ENCODE data around the gene TBC1D1. TPM values are rescaled to one million over a fixed set of nuclear protein-coding genes. Genes with fewer than 3 reads are reported as not detected.

The TBC1D1 gene
- polyA plus RNA-seq, 1 donor (not counting 4 experiments of a cell fraction or from before 2014, with no cell fraction given) = 32.5 TPM

DNA sequence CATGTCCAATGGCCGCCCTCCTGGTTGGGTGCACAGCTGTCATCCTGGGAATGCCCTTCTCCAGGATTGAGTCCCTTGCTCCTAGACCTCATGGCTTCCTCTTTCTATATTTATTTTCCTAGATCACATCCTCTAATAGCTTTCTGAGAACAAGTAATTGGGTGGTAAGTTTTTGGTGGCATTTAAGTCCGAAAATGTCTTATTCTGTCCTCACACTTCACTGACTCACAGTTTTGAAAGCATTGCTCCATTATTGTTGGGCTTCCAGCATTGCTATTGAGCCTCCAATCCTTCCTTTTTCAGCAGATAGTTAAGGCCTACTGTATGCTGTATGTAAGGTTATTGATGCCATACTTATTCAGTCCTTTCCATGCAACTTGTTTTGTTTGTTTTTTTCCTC lies 38.5 kb upstream of the TBC1D1 start:
- Histone ChIP-seq H3K9ac (ENCODE audit: control insufficient read depth, extremely low read depth, insufficient read depth, low read length) (no peak overlapping the region), H3K79me2 (ENCODE audit: control insufficient read depth, insufficient read depth, low read length) (no peaks in the 10 kb centered on the region), H2AFZ (ENCODE audit: control insufficient read depth, low read length) (no peak overlapping the region), H3K4me2 (ENCODE audit: control insufficient read depth, extremely low read depth, insufficient read depth, low read depth, low read length) (no peak overlapping the region), H3K4me1 (ENCODE audit: control insufficient read depth, extremely low read depth, insufficient read depth, low read length) (no peaks in the 10 kb centered on the region), H3K9me3 (ENCODE audit: control insufficient read depth, low read depth, low read length) (no peaks in the 10 kb centered on the region), H3K4me3 (ENCODE audit: control insufficient read depth in 2 of 3, extremely low read depth in 1 of 3, insufficient read depth in 2 of 3, low read depth in 1 of 3, low read length in 3 of 3) (no peak overlapping the region), H3K27ac (ENCODE audit: control insufficient read depth, insufficient read depth, low read length) (no peak overlapping the region), H3K9me1 (ENCODE audit: control insufficient read depth, extremely low read depth, insufficient read depth, low read length) (no peaks in the 10 kb centered on the region), H3K27me3 (ENCODE audit: control insufficient read depth, extremely low read depth, insufficient read depth, low read length) (no peaks in the 10 kb centered on the region), H3K36me3 (ENCODE audit: control insufficient read depth in 2 of 2, extremely low read depth in 1 of 2, insufficient read depth in 2 of 2, low read length in 2 of 2) (peaks cover 7 to 9% of the 10 kb centered on the region in 2 experiments), H4K20me1 (ENCODE audit: control insufficient read depth, extremely low read depth, insufficient read depth, low read length) (no peaks in the 10 kb centered on the region)
- no peak for TF ChIP-seq EZH2 (IDR thresholded peaks at IDR 0.05; ENCODE audit: low read length)
- TF ChIP-seq, protein P1, sequence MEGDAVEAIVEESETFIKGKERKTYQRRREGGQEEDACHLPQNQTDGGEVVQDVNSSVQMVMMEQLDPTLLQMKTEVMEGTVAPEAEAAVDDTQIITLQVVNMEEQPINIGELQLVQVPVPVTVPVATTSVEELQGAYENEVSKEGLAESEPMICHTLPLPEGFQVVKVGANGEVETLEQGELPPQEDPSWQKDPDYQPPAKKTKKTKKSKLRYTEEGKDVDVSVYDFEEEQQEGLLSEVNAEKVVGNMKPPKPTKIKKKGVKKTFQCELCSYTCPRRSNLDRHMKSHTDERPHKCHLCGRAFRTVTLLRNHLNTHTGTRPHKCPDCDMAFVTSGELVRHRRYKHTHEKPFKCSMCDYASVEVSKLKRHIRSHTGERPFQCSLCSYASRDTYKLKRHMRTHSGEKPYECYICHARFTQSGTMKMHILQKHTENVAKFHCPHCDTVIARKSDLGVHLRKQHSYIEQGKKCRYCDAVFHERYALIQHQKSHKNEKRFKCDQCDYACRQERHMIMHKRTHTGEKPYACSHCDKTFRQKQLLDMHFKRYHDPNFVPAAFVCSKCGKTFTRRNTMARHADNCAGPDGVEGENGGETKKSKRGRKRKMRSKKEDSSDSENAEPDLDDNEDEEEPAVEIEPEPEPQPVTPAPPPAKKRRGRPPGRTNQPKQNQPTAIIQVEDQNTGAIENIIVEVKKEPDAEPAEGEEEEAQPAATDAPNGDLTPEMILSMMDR (optimal IDR thresholded peaks at IDR 0.05 in 1 of 3, IDR thresholded peaks at IDR 0.05 in 1 of 3, conservative IDR thresholded peaks at IDR 0.05 in 1 of 3; ENCODE audit: extremely low read depth in 1 of 3, insufficient read depth in 2 of 3, low read length in 3 of 3) = no peak
- no peak for FAIRE-seq
- no peak for DNase-seq (ENCODE audit: low read depth, low spot score)
- dilution Hi-C loops (cut with MboI; ENCODE audit: extremely low pct_ligation_motif_present, low sequenced_read_pairs) = no loop called here

DNA sequence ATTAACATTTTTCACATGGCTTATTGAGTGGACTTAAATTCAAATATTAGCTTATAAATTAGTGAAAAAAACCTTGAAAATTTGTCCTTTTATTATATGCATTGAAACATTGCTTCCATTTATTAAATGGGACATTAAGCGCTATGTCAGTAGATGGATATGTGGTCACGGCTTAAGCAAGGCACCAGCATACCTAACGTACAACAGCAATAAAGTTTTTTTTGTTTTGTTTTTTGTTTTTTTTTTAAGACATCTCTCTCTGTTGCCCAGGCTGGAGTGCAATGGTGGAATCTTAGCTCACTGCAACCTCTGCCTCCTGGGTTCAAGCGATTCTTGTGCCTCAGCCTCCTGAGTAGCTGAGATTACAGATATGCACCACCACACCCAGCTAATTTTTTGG lies 32.8 kb upstream of the TBC1D1 start:
- no peaks in the 10 kb centered on the region for H3K27me3 ChIP-seq (ENCODE audit: control insufficient read depth, extremely low read depth, insufficient read depth, low read length)
- no peaks in the 10 kb centered on the region for H3K79me2 ChIP-seq (ENCODE audit: control insufficient read depth, insufficient read depth, low read length)
- H3K9ac ChIP-seq (ENCODE audit: control insufficient read depth, extremely low read depth, insufficient read depth, low read length) = no peak overlapping the region
- H2AFZ ChIP-seq (ENCODE audit: control insufficient read depth, low read length) = no peak overlapping the region
- H3K27ac ChIP-seq (ENCODE audit: control insufficient read depth, insufficient read depth, low read length) = no peak overlapping the region
- no peaks in the 10 kb centered on the region for H3K9me3 ChIP-seq (ENCODE audit: control insufficient read depth, low read depth, low read length)
- H4K20me1 ChIP-seq (ENCODE audit: control insufficient read depth, extremely low read depth, insufficient read depth, low read length) = no peaks in the 10 kb centered on the region
- no peak for DNase-seq (ENCODE audit: low read depth, low spot score)
- no peak overlapping the region for H3K4me3 ChIP-seq (ENCODE audit: control insufficient read depth in 2 of 3, extremely low read depth in 1 of 3, insufficient read depth in 2 of 3, low read depth in 1 of 3, low read length in 3 of 3)
- no peaks in the 10 kb centered on the region for H3K4me1 ChIP-seq (ENCODE audit: control insufficient read depth, extremely low read depth, insufficient read depth, low read length)
- H3K9me1 ChIP-seq (ENCODE audit: control insufficient read depth, extremely low read depth, insufficient read depth, low read length) = no peaks in the 10 kb centered on the region
- H3K36me3 ChIP-seq (ENCODE audit: control insufficient read depth in 2 of 2, extremely low read depth in 1 of 2, insufficient read depth in 2 of 2, low read length in 2 of 2) = peaks cover 4 to 7% of the 10 kb centered on the region in 2 experiments
- no peak overlapping the region for H3K4me2 ChIP-seq (ENCODE audit: control insufficient read depth, extremely low read depth, insufficient read depth, low read depth, low read length)
- TF ChIP-seq, protein P1 (optimal IDR thresholded peaks at IDR 0.05 in 1 of 3, IDR thresholded peaks at IDR 0.05 in 1 of 3, conservative IDR thresholded peaks at IDR 0.05 in 1 of 3; ENCODE audit: extremely low read depth in 1 of 3, insufficient read depth in 2 of 3, low read length in 3 of 3) = no peak
- TF ChIP-seq EZH2 (IDR thresholded peaks at IDR 0.05; ENCODE audit: low read length) = no peak
- FAIRE-seq = no peak
- dilution Hi-C loops (cut with MboI; ENCODE audit: extremely low pct_ligation_motif_present, low sequenced_read_pairs) = no loop called here

Measured in keratinocyte (primary cell).